Activated T-cell treated with anti-CD3 and anti-CD28 coated beads for 4 hours (primary cell): ENCODE measurements around the gene ZFYVE21.

Experiments used
- DNase-seq: peaks from one replicate; pipeline ENCODE4 v3.0.0-alpha.2; 2020

The ZFYVE21 gene

DNA sequence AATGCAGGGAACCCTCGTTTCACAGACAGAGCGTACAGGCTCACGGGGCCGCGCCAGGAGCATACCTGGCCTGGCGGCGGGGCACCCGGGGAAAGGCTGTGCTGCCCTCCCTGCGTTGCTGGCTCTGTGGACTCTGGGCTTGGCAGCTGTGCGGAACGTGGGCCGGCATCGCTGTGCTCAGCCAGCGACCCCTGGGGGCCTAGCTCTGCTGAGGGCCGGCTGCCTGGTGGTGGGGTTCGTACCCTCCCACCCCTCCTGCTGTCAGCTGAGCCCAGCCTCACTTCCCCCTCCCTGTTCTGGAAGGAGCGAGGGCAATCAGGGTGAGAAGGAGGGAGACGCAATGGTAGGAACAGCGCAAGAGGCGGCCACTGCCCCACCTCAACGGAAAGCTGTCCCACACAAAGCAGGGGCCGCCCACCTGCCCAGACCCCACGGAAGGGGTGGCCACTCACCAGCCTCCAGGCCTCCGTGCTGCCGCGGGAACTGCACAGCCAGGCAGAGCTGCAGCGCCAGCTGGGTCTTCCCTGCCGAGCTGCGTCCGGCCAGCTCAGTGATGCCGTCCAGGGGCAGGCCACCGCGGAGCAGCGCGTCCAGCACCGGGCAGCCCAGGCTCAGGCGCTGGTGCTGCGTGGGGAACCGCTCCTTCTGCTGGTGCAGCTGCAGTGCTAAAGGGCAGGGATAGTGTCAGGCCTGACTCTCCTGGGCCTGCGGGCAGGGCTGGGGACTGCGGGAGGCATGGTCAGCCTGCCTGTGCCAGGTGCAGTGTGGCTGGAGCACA lies 8.9 kb upstream of the ZFYVE21 start:
- DNase-seq: no peak

DNA sequence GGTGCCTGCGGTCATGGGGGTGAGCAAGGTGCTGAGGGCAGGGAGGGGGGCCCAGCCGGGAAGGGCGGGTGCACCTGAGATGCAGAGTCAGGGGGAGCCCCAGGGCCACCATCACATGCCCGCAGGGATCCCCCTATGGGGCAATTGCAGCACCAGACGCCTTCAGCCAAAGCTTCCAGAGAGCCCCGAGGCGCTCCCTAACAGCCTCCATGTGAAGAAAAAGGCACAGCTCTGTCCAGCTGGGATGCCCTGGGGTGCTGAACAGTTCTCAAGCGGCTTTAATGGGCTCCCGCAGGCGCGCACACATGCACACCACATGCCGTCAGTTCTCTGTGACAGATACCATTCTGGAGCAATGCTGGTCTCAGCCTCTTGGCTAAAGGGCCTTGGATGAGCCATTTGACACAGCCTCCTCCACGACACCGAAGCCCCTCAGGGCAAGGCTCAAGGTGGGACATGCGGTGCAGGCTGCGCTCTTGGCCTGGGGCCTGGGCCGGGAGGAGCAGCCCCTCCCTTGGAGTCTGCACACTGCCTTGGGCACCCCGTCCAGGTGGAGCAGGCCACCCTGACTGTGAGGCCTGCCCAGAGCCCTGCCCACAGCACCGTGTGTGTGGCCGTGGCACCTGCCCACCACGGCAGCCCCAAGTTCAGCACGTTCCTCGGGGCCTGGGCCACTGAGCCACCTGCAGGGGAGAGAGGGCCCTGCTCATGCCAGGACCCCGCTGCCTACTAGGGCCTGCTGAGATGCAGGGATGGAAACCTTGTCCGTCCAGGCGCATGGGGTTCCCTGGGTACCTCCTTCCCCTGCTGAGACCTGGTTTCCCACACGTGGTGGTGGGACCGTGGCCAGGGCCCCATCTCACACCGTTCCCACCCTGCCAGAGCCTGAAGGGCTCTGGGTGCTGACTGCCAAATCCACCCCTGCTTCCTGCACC lies 8.0 kb upstream of the ZFYVE21 start:
- no peak for DNase-seq

DNA sequence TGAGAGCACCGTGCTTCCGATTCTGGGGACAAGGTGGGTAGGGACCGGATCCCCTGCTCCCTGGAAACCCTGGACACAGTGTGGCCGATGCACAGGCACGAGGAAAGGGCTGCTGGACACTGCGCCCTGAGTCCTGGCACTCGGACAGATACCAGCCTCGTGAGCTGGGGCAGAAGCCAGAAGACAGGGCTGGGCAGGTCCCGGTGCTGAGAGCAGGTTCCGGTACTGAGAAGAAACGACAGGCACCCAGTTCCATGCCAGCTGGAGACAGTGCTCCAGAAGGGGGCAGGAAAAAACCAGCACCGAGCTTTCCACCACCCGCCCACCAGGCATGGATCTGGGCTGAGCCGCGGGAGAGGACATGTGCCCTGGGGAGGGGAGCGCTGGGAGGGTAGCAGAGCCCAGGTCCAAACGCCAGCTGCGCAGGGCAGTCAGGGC lies 6.8 kb upstream of the ZFYVE21 start:
- no peak for DNase-seq

DNA sequence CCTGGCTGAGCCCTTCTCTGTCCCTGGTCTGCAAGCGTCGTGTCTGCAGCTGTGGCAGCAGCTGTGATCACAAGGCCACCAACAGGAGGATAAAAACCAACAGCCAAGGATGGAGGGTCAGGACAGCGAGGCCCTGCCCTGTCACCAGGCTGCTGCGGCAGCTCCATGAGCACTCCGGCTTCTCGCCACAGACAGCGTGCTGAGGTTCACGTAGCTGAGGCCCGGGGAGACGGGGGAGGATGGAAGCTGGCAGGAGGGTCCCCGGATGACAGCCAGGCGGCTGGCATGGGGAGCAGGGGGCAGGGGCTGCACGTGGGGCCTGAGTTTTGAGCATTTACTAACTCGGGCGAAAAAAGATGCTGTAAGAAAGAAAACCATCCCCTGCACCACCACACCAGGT lies 5.8 kb upstream of the ZFYVE21 start:
- no peak for DNase-seq

DNA sequence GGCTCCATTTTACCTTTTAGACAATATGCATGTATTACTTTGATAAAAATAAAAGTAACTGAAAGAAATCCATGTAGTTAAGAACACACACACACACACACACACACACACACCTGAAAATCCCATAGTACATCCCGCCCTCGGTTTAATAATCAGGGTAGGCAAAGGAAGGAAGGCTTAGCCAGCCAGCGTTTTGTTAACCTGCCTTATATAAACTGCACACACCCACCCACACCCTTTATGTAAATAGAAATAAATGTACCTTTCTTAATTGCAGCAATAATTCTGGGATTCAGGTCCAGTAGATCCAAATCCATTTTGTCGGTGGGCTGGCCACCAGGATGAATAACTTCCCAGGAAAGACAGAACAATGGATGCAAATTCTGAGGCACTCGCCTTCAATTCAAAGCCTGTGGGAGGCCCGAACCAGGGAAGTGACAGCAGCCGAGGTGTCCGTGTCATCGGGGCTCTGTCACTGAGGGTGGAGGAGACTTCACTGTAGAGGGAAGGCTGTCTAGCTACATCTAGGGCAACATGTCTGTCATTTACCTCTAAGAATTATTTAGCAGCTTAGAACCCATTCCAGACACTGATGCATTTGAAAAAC lies 4.7 kb upstream of the ZFYVE21 start:
- no peak for DNase-seq

DNA sequence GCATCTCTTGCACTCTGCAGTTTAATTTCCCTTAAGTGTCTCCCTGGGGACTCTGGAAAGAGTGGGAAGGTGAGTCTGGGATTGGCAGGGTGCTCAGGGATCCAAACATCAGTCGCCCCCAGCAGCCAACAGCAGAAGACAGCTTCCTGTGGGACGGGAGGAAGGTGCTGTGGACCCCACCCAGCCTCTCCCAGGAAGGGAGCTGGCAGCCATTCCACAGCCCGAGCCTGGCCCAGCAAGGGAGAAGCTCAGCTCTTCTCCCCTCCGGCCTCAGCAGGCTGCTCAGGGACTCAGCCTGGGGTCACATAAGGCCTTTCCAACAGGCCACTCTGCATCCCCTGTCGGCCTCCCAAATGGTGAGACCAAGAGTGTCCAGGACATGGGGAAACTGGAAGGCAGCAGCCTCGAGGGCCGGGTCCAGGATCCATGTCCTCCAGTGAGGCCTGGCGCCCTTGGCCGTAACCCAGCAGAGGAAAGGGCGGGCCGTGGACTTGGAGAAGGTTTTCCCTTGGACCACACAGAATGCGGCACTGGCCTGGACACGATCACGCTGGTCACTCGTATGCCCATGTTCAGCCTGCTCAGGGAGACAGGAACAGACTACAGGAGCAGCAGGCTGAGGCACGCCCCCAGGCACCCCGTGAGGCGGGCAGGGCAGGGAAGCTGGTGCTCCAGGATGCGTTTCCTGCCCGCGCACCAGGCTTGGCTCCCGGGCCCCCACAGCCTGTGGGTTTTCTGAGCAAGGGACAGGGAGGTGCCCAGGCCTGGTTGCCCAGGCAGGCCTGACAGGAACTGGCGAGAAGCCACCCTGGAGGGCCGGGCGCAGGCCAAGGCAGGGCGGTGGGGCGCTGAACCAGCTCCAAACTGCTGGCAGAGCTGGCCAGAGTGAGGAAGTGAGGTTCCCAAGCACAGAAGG lies 3.8 kb upstream of the ZFYVE21 start:
- DNase-seq: no peak

DNA sequence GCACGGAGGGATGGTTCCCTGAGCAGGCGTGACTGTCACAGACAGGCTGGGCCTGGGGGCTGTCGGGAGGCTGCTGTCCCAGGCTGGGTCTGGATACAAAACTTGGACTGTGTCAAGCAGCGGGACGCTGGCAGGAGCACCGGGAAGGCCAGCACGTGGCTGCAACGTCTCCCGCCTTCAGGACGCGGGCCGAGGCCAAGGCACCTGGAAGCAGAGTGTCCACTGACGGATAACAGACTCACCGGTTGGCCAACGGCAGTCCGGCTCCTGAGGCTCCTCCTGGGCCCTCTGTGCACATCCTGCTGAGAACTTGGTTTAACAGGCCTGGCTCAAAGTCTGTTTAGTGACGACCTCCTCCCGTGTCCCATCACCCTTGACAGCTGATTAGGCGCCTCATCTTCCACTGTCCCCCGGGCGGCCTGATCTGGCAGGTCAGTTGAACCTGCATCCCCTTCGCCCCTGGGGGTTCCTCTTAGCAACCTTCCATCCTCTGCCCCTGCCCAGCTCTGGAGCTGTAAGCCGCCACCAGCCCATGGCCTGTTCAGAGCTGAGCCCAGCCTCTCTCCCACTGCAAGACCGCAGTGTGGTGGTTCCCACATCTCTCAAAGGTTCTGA lies 2.9 kb upstream of the ZFYVE21 start:
- no peak for DNase-seq

DNA sequence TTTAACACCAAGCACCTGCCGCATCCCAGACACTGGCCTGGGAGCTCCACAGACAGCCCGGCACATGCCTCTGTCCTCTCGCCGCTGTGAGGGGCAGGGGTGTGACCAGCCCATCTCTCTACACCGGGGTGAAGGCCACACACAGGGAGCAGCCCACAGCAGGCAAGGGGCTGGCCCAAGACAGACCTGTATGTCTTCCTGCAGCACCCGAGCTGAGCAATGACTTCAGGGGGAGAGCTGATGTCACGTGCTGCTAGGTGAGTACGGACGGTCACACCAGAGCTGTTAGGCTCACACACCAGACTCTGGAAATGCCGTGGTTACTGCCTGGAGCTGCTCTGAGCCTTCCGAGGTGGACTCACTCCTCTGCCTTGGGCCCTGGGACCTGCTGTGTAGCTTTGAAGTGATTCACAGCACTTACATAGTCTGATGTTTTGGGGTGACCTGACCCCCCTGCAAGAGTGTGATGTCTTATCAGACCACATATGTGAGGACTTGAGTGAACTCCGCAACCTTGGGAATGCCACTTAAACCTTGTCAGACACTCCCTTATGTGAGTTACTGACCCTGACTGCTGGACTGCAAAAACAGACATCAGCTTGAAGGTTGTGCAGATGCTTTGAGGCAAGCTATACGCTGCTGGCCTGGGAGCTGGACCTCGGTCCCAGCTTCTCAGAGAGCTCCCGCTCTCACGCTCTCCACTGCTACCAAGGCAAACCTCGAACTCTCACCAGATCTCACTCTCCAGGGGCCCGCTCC lies 2.1 kb upstream of the ZFYVE21 start:
- no peak for DNase-seq

DNA sequence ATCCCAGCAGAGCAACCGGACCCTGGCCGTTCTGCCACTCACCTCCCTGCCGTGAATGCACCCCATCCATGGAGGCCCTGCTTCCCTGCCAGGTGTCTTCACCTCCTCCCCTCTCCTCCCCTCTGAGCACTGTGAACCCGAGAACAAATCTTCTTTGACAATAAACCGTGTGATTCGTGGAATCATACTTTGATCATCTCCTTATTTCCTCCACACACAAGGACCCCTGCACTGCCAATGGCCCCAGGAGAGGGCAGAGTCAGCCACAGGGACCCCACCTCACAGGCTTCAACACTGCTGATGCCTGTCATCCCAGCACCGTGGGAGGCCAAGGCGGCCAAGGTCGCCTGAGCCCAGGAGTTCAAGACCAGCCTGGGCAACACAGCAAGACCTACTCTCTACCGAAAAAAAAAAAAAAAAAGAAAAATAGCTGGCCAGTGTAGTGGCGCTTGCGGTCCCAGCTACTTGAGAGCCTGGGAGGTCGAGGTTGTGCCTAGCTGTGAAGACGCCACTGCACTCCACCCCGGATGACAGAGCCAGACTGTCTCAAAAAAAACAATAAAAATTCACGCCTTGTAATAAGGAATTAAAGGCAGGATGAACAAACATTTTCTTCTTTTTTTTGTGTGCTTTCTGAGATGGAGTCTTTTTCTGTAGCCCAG lies 1.4 kb upstream of the ZFYVE21 start:
- no peak for DNase-seq

DNA sequence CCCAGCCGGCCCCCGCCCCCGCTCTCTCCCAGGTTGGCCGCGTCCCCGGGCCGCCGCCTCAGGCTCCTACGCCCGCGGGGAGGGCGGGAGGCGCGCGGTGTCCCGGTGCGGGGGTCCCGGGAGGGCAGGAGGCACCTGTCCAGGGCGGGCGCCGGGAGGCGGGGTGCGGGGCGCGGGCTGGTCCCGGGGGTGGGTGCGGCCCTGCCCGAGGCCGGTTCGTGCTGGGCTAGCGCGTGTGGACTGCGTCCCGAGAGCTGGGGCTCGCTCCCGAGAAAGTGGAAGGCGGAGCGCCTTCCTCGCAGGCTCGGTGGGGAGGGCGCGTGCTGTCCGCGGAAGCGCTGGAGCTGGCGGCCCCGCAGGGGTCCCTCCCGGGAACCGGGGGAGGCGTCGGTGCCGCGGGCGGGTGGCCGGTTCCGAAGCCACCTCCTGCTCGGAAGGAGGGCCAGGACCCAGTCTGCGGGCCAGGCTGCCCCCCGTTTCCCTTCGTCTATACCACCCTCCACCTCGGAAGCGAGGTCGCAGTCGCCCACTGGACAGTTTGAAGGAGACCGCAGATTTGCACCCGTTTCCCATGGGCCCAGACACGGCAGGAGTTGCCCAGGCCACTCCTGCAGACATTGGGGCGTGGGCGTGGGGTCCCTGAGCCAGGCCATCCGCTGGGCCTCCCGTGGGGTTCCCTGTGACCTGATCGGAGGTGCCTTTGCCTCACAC lies 636 bp downstream of the ZFYVE21 start:
- DNase-seq: no peak

DNA sequence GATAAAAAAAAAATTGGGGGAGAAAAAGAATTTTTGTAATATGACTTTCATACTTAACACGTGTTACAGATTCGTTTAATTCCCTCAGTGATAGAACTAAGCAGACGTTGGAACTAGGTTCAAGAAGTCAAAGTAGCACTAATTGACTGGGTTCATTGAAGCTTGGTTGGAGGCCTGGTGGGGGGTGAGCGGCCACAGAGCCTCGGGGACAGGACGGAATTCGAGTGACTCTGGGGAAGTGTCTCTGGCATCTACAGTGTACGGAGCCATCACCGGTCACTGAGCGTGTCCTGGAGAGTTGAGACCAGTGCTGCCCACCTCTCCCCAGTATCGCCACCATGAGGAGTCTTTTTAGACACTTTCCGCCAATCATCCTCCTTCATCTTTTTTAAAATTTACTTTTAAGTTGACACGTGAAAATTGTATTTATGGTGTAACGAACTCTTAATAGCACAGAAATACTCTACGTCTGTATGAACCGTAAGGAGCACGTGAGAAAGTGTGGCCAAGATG lies 1.3 kb downstream of the ZFYVE21 start:
- no peak for DNase-seq

DNA sequence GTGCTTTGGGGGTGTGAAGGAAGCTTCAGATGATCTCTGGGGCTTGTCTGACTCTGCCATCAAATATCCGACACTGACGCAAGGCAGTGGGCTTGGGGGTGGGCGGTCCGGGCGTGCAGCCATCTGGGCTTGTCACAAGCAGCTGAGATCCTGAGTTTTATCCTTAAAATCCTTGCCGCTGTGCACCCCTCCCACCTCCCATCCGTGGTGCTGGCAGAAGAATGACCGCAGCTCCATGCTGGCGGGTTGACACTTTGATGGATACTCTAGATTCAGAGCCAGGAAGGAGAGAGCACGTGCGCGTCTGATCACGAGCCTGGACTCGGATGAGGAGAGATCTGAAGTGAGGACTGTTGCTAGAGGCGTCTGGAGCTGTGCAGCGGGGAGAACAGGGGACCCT lies 3.0 kb downstream of the ZFYVE21 start:
- no peak for DNase-seq

DNA sequence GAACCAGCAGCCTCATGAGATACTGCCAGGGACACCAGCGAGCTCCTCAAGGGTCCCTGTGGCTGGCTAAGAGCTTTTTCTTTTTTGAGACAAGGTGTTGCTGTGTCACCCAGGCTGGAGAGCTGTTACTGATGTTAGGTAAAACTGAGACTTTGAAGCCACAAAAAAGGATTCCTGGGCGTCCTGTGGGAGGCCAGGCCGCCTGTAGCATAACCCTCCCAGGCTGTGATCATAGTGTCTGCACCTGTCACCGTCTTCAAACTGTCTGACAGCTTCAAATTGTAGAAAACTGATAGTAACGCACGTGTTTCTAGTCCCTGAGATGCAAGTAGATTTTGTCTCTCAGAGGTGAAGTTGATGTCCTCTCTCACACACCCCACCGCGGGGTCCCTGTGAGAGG lies 4.1 kb downstream of the ZFYVE21 start:
- no peak for DNase-seq

DNA sequence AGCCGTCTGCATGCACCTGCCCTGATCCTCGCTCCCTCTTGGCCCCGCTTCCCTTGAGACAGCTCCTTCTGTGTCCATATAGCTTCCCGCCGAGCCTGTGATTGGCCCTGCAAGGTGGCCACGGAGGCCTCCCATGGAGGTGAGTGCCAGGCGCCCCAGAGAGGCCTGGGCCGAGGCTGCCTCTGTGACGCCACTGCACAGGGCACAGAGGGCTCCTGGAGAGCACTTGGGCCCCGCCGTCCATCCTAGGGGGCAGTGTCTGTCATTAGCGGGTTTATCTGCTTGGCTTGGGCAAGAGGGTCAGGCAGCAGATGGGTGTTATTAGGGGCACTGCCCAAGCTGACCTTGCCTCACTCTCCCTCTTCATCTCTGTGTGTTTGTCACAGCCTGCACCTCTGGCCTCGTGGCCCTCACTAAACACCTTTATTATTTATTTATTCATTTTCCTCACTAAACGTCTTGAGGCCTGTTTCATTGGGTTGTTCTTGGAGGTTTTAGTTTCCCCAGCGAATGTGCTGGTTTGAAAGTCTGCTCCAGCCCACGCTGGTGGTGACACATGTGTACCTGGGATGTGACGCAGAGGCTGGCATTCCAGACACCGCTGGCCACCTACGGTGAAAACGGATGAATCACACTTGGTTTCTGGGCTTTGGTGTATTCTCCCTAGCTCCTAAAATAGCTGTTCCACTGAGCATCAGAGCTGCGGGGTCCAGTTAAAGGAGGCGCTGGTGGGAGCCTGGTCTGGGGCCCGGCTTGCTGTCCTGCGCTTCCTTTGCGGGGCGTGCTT lies 5.9 kb downstream of the ZFYVE21 start:
- DNase-seq: no peak

DNA sequence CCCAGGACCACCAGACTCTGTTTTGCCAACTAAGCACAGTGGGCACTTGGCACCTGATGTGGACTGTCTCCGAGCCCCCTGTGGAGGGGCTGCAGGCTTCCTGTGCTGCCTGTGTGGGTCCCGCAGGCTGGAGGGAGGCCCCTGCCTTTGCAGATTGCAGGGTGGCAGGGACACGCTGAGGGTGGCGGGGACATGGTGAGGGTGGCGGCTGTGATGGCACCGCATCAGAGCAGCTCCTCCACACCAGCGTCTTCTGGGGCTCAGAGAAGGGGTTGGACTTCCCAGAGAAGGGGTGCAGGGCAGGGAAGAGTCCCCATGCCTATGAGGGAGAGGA lies 8.1 kb downstream of the ZFYVE21 start:
- DNase-seq: no peak

DNA sequence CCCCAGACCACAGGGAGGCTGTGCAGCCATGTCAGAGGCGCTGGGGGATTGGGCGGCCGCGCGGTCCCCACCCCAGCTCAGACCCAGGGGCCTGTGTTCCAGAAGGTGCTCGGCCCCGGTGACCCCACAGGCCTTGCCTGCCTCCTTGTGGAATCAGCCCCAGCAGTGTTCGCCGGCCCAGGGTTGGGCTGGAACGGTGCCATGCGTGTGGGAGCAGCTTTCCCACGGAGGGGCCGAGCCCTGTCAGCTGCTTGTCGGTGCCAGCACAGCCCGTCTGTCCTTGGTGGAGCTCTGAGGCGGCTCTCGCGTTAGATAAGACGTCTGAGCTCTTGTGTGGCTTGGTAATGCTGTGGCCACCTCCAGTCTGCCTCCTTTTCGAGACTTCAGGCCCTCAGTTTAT lies 8.5 kb downstream of the ZFYVE21 start:
- DNase-seq: no peak

DNA sequence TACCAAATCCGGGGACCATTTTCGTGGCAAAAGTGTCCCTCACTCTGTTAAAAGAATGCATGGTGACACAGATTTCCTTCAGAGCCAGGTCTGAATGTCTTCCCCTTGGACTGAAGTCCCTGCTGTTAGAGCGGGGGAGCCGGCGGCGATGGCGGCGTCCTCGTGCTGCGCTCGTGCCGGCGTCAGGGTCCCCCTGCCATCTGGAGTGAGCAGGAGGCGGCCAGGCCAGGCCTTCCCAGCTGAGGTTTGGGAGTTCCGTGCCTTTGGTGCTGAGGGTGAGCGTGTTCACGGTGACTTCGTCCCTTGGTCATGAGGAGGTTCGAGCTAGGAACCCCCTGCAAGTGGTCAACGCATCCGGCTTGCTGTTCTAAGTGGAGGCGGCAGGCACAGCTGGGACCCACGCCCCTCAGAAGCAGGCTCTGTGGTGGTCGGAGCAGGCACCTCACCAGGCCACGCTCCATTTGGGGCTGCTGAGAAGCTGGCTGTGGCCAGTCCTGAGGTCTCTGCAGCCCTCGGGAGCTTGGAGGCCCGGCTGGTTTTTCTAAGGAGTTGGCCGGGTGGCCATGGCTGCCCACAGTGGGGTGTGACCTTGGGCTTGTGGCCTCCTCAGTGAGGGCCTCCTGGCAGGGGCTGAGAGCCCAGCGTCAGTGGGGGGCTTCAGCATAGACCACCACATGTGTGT lies 9.5 kb downstream of the ZFYVE21 start:
- no peak for DNase-seq

DNA sequence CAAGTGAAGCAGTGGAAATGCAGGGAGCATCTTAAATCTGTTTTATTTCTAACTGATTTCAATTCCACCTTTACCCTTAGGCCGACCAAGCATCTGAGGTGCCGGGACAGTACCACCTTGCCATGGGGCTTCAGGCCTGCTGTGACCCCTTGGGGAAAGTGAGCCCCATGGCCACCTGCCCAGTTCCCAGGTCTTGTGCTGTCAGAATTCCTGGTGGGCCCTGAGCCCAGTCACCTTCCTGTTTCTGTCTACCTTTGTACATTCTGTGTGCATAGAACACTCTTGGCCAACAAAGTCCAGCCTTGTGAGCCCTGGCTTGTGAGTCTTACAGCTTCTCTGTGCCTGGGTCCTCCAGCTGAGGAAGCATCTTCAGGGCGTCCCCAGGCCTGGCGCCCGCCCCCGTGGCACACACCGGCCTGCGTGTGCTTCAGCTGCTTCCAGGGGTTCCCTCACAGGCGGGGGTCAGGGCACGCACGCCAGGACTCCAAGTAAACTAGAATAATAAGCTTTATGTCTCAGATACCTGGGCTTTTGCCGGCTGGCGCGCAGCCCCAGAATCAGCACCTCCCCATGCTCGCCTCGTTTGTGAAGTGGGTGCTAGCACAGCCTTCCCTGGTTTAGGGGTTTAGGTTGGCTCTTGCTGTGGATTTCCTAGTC lies 10.3 kb downstream of the ZFYVE21 start:
- no peak for DNase-seq
